H1 (cell line): ENCODE data around the gene UBTD2. TPM values are rescaled to one million over a fixed set of nuclear protein-coding genes. Genes with fewer than 3 reads are reported as not detected.

ENCODE experiments used
- CTCF ChIA-PET: fragments of 300-600 bp; sonication (Branson Sonifier 250); formaldehyde crosslinking; loops from one replicate; lab custom pipeline; 2021; ENCODE audit not compliant: partially characterized antibody; lab: Charles Lee
- POLR2A ChIA-PET: fragments of 300-600 bp; sonication (Branson Sonifier 250); formaldehyde crosslinking; loops from one replicate; lab custom pipeline; 2021; ENCODE audit warnings: inconsistent platforms; ENCODE audit not compliant: partially characterized antibody; lab: Charles Lee
- DNase-seq, 2 experiments: peaks; one replicate each; pipeline versions ENCODE4 v3.0.0 to v3.0.0-alpha.2; 2010 to 2022; ENCODE audit warnings: low spot score in 2 of 2, low read depth in 1 of 2, mixed read lengths in 1 of 2
- FAIRE-seq: peaks from 2 replicates; lab custom pipeline; 2011; peaks lifted over from hg19 to GRCh38; lab: Jason Lieb, UNC
- H2AFZ ChIP-seq: 2 replicates; pipeline ENCODE4 v1.8.1; 2012; ENCODE audit warnings: low read length, inconsistent platforms
- H2AK5ac ChIP-seq: 2 replicates; pipeline ENCODE4 v1.6.1; 2013; ENCODE audit warnings: low read depth, low read length
- H2BK120ac ChIP-seq: replicated peaks from 2 replicates; pipeline ENCODE3; 2013; ENCODE audit warnings: low read depth, low read length, inconsistent platforms
- H2BK12ac ChIP-seq: 2 replicates; pipeline ENCODE4 v1.6.1; 2013; ENCODE audit warnings: low read depth, low read length
- H2BK15ac ChIP-seq: 2 replicates; pipeline ENCODE4 v1.6.1; 2013; ENCODE audit warnings: low read length
- H2BK20ac ChIP-seq: 2 replicates; pipeline ENCODE4 v1.6.1; 2013; ENCODE audit warnings: low read length
- H2BK5ac ChIP-seq: 2 replicates; pipeline ENCODE4 v1.6.1; 2013; ENCODE audit warnings: low read depth, low read length
- H3K14ac ChIP-seq: 2 replicates; pipeline ENCODE4 v1.6.1; 2013; ENCODE audit warnings: inconsistent platforms; ENCODE audit not compliant: insufficient read length
- H3K18ac ChIP-seq: 2 replicates; pipeline ENCODE4 v1.6.1; 2013; ENCODE audit warnings: low read length; ENCODE audit errors: extremely low read depth
- H3K23ac ChIP-seq: 2 replicates; pipeline ENCODE4 v1.6.1; 2013; ENCODE audit warnings: inconsistent platforms; ENCODE audit not compliant: insufficient read length
- H3K23me2 ChIP-seq: 2 replicates; pipeline ENCODE4 v1.6.1; 2013; ENCODE audit warnings: low read depth, low read length
- H3K27ac ChIP-seq: 2 replicates; pipeline ENCODE4 v1.6.1; 2011; ENCODE audit warnings: low read depth, low read length, inconsistent platforms
- H3K27me3 ChIP-seq, 4 experiments: replicated peaks in 1 of 4; 1 replicate in 1 of 4; 2 replicates in 3 of 4; pipeline versions ENCODE4 v1.6.1 to v1.8.1; 2011 to 2013; ENCODE audit warnings: low read length in 3 of 4, mild to moderate bottlenecking in 3 of 4, inconsistent platforms in 2 of 4, mixed read lengths in 2 of 4, moderate library complexity in 1 of 4; ENCODE audit not compliant: control insufficient read depth in 3 of 4, insufficient read depth in 3 of 4; ENCODE audit errors: extremely low read depth in 1 of 4
- H3K36me3 ChIP-seq, 4 experiments: 2 replicates each; pipeline versions ENCODE4 v1.6.1 to v1.8.1; 2011 to 2013; ENCODE audit warnings: mild to moderate bottlenecking in 4 of 4, low read length in 3 of 4, moderate library complexity in 2 of 4, control low read depth in 1 of 4, inconsistent platforms in 1 of 4; ENCODE audit not compliant: insufficient read depth in 4 of 4, control insufficient read depth in 2 of 4
- H3K4ac ChIP-seq: replicated peaks from 2 replicates; pipeline ENCODE3; 2013; ENCODE audit warnings: low read length, low read depth, mixed read lengths, inconsistent platforms; ENCODE audit not compliant: insufficient read length
- H3K4me1 ChIP-seq, 4 experiments: replicated peaks in 1 of 4; 1 replicate in 1 of 4; 2 replicates in 3 of 4; pipeline versions ENCODE4 v1.6.1 to v1.8.1; 2011 to 2013; ENCODE audit warnings: low read length in 3 of 4, inconsistent platforms in 2 of 4, mixed read lengths in 1 of 4; ENCODE audit not compliant: insufficient read depth in 4 of 4, control insufficient read depth in 3 of 4
- H3K4me2 ChIP-seq, 2 experiments: 2 replicates each; pipeline versions ENCODE4 v1.6.1 to v1.8.1; 2011 to 2013; ENCODE audit warnings: low read depth in 2 of 2, low read length in 2 of 2, control low read depth in 1 of 2, inconsistent platforms in 1 of 2, mild to moderate bottlenecking in 1 of 2; ENCODE audit not compliant: insufficient read depth in 1 of 2
- H3K4me3 ChIP-seq, 4 experiments: fragments of 200-600, 300-600 bp in 1 of 4; sonication (generic), shearing (Covaris generic), sonication (Bioruptor Twin) in 1 of 4; 2 replicates each; pipeline versions ENCODE4 v1.5.1 to v1.8.1; 2011 to 2016; ENCODE audit warnings: low read length in 4 of 4, low read depth in 3 of 4, control low read depth in 2 of 4, inconsistent platforms in 2 of 4, mild to moderate bottlenecking in 2 of 4, mixed read lengths in 1 of 4, moderate library complexity in 1 of 4; ENCODE audit not compliant: insufficient read depth in 2 of 4; ENCODE audit errors: extremely low read depth in 1 of 4
- H3K56ac ChIP-seq: replicated peaks from 2 replicates; pipeline ENCODE3; 2013; ENCODE audit warnings: low read depth, mild to moderate bottlenecking, mixed read lengths, low read length, inconsistent platforms; ENCODE audit not compliant: insufficient read length
- H3K79me1 ChIP-seq: 2 replicates; pipeline ENCODE4 v1.6.1; 2013; ENCODE audit warnings: low read depth, low read length, control low read depth
- H3K79me2 ChIP-seq, 2 experiments: 2 replicates each; pipeline versions ENCODE4 v1.6.1 to v1.8.1; 2012 to 2013; ENCODE audit warnings: low read length in 2 of 2, mild to moderate bottlenecking in 2 of 2, inconsistent platforms in 1 of 2; ENCODE audit not compliant: insufficient read depth in 2 of 2, control insufficient read depth in 1 of 2
- H3K9ac ChIP-seq, 4 experiments: replicated peaks in 1 of 4; 1 replicate in 1 of 4; 2 replicates in 3 of 4; pipeline versions ENCODE4 v1.6.1 to v1.8.1; 2011 to 2013; ENCODE audit warnings: low read depth in 3 of 4, low read length in 3 of 4, control low read depth in 2 of 4, mild to moderate bottlenecking in 2 of 4, moderate library complexity in 2 of 4, inconsistent platforms in 1 of 4; ENCODE audit errors: extremely low read depth in 1 of 4
- H3K9me3 ChIP-seq, 2 experiments: 2 replicates each; pipeline versions ENCODE4 v1.6.1 to v1.8.1; 2012 to 2013; ENCODE audit warnings: mild to moderate bottlenecking in 2 of 2, moderate library complexity in 2 of 2, control low read depth in 1 of 2, inconsistent platforms in 1 of 2, low read depth in 1 of 2, low read length in 1 of 2, mixed read lengths in 1 of 2; ENCODE audit not compliant: insufficient read depth in 2 of 2
- H4K20me1 ChIP-seq, 2 experiments: replicated peaks in 1 of 2; 2 replicates each; pipeline versions ENCODE3 to v1.8.1; 2011 to 2013; ENCODE audit warnings: inconsistent platforms in 2 of 2, low read length in 2 of 2, mild to moderate bottlenecking in 1 of 2; ENCODE audit not compliant: insufficient read depth in 2 of 2, control insufficient read depth in 1 of 2
- H4K5ac ChIP-seq: 2 replicates; pipeline ENCODE4 v1.6.1; 2013; ENCODE audit warnings: low read length, low read depth, mixed read lengths, inconsistent platforms; ENCODE audit not compliant: insufficient read length
- H4K8ac ChIP-seq: 2 replicates; pipeline ENCODE4 v1.8.0; 2013; ENCODE audit warnings: mild to moderate bottlenecking, moderate library complexity, low read length, inconsistent platforms; ENCODE audit not compliant: insufficient read depth; ENCODE audit errors: extremely low read depth
- H4K91ac ChIP-seq: replicated peaks from 2 replicates; pipeline ENCODE3; 2013; ENCODE audit warnings: low read length, mixed read lengths, inconsistent platforms; ENCODE audit not compliant: insufficient read length
- ASH2L ChIP-seq: fragments of 200-600, 300-600 bp; sonication (generic); IDR thresholded peaks from one replicate; pipeline ENCODE4 v1.7.1; 2017; ENCODE audit warnings: low read length
- BRCA1 ChIP-seq: IDR thresholded peaks from 2 replicates; pipeline ENCODE4 v1.6.1; 2012; ENCODE audit warnings: low read depth, low read length, improper control_type of control experiment
- HDAC6 ChIP-seq: IDR thresholded peaks from one replicate; pipeline ENCODE4 v1.7.1; 2012; ENCODE audit warnings: low read depth, mild to moderate bottlenecking, inconsistent platforms, low read length, moderate library complexity
- JUN ChIP-seq: IDR thresholded peaks from 2 replicates; pipeline ENCODE4 v1.6.1; 2011; ENCODE audit warnings: low read depth, mild to moderate bottlenecking, improper control_type of control experiment, low read length
- KDM1A ChIP-seq: fragments of 200-600, 300-600 bp; sonication (generic); IDR thresholded peaks from 2 replicates; pipeline ENCODE4 v1.7.1; 2016; ENCODE audit warnings: mild to moderate bottlenecking, low read length, borderline replicate concordance
- KDM4A ChIP-seq: IDR thresholded peaks from one replicate; pipeline ENCODE4 v1.7.1; 2012; ENCODE audit warnings: low read depth, mild to moderate bottlenecking, moderate library complexity, low read length, inconsistent platforms; ENCODE audit not compliant: severe bottlenecking
- NRF1 ChIP-seq: IDR thresholded peaks from 2 replicates; pipeline ENCODE4 v1.6.1; 2011; ENCODE audit warnings: mild to moderate bottlenecking, low read depth, low read length, improper control_type of control experiment
- RBBP5 ChIP-seq: IDR thresholded peaks from 2 replicates; pipeline ENCODE4 v1.7.1; 2012; ENCODE audit warnings: low read depth, mild to moderate bottlenecking, inconsistent platforms, low read length, moderate library complexity, borderline replicate concordance
- SIN3A ChIP-seq, 2 experiments: IDR thresholded peaks in 1 of 2; conservative IDR thresholded peaks in 1 of 2; 2 replicates each; pipeline ENCODE4 v1.6.1; 2011 to 2012; ENCODE audit warnings: low read length in 2 of 2, improper control_type of control experiment in 1 of 2, low read depth in 1 of 2, mild to moderate bottlenecking in 1 of 2
- SIX5 ChIP-seq: IDR thresholded peaks from 2 replicates; pipeline ENCODE4 v1.6.1; 2011; ENCODE audit warnings: mild to moderate bottlenecking, low read depth, low read length
- SP4 ChIP-seq: IDR thresholded peaks from 2 replicates; pipeline ENCODE4 v1.6.1; 2012; ENCODE audit warnings: low read length, inconsistent platforms
- ZNF274 ChIP-seq: IDR thresholded peaks from 2 replicates; pipeline ENCODE4 v1.7.0; 2012; ENCODE audit warnings: low read length, borderline replicate concordance; ENCODE audit errors: extremely low read depth
- polyA plus RNA-seq, 7 experiments: library from polyadenylated mRNA; depleted of rRNA in 3 of 7; stranded (reverse) in 5 of 7; unstranded in 2 of 7; fragments of >200 nt in 5 of 7; fragments of 200-250 nt in 2 of 7; gene quantifications; 1 replicate in 5 of 7; 2 replicates in 1 of 7; 4 replicates in 1 of 7; pipeline versions ENCODE4 v1.2.1 to v1.2.3, GENCODE V29; 2011 to 2013; ENCODE audit warnings: missing spikeins in 2 of 7, mixed read lengths in 2 of 7
- total RNA-seq: library from RNA; stranded (reverse); fragmentation: NEBNext Ultra II Directional; extraction: Animal tissue kit (Norgen Biotek cat#: 25700); gene quantifications from 2 replicates; pipeline ENCODE4 v1.2.1, GENCODE V29; 2021
- TF ChIP-seq, protein P1 (sequence below): IDR thresholded peaks from 2 replicates; pipeline ENCODE4 v1.6.1; 2012; ENCODE audit warnings: inconsistent platforms
- TF ChIP-seq, protein P2 (sequence below): IDR thresholded peaks from 2 replicates; pipeline ENCODE4 v1.6.1; 2011; ENCODE audit warnings: low read length, improper control_type of control experiment

The UBTD2 gene
- total and polyA plus RNA-seq, 2 of the 8 experiments (the other 6 are each of a cell fraction or from before 2014, with no cell fraction given): 14.5 to 39.2 TPM

DNA sequence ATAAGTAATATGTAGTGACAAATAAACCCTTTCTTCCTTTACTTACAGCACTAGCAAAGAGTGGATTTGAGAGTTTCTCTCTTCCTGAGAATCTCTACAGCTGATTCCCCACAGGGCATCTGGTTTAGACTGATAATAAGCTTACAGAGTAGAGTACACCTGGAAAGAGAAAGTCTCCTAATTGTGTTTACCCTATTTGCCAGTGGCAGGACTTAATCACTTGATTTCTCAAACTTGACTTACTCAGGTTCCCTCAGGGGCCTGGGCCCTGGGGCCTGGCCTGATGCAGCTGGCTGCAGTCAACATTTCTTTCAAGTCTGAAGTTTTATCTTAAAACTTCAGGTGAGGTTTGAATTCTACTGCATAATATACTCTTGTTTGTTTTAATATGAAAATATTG, 38.0 kb upstream of the UBTD2 start:
- no peaks in the 10 kb centered on the region for H3K9me3 ChIP-seq
- H3K4me1 ChIP-seq: no peaks in the 10 kb centered on the region
- no peaks in the 10 kb centered on the region for H3K27me3 ChIP-seq
- no peak overlapping the region for H3K56ac ChIP-seq
- no peaks in the 10 kb centered on the region for H3K36me3 ChIP-seq
- FAIRE-seq: no peak
- no peak overlapping the region for H2BK15ac ChIP-seq
- no peaks in the 10 kb centered on the region; the same call in 1 of the 2 replicates for H3K23me2 ChIP-seq
- H3K79me1 ChIP-seq: no peaks in the 10 kb centered on the region
- no peak overlapping the region for H3K4me2 ChIP-seq
- no peak overlapping the region for H3K9ac ChIP-seq
- no peak overlapping the region for H2BK12ac ChIP-seq
- no peak overlapping the region for H2AFZ ChIP-seq
- no peak overlapping the region for H3K18ac ChIP-seq
- ChIA-PET POLR2A (no interaction called here), CTCF (interaction anchor here (0.7 to 1.5 kb wide), 3 partner anchors 13 to 36 kb away, joined by 3 to 7 read pairs (median 4); no protein-coding TSS in a partner anchor)
- TF ChIP-seq SIX5: no peak
- TF ChIP-seq, protein P1, sequence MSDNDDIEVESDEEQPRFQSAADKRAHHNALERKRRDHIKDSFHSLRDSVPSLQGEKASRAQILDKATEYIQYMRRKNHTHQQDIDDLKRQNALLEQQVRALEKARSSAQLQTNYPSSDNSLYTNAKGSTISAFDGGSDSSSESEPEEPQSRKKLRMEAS: no peak
- TF ChIP-seq BRCA1: no peak
- TF ChIP-seq ZNF274: no peak
- TF ChIP-seq HDAC6: no peak
- no peak for TF ChIP-seq JUN
- TF ChIP-seq KDM1A: no peak
- no peak for TF ChIP-seq RBBP5
- TF ChIP-seq SIN3A (conservative IDR thresholded peaks at IDR 0.05 in 1 of 2, IDR thresholded peaks at IDR 0.05 in 1 of 2; ENCODE audit: low read depth in 1 of 2, low read length in 2 of 2): no peak
- no peak for TF ChIP-seq NRF1
- no peak for TF ChIP-seq KDM4A
- TF ChIP-seq SP4: no peak
- TF ChIP-seq ASH2L: no peak
- TF ChIP-seq, protein P2, sequence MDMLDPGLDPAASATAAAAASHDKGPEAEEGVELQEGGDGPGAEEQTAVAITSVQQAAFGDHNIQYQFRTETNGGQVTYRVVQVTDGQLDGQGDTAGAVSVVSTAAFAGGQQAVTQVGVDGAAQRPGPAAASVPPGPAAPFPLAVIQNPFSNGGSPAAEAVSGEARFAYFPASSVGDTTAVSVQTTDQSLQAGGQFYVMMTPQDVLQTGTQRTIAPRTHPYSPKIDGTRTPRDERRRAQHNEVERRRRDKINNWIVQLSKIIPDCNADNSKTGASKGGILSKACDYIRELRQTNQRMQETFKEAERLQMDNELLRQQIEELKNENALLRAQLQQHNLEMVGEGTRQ: no peak
- DNase-seq: no peak
- H3K27ac ChIP-seq: no peak overlapping the region
- no peak overlapping the region for H3K4me3 ChIP-seq
- no peak overlapping the region for H3K14ac ChIP-seq
- H2BK120ac ChIP-seq: no peak overlapping the region
- no peak overlapping the region for H3K23ac ChIP-seq
- H4K8ac ChIP-seq: no peak overlapping the region
- H3K79me2 ChIP-seq: no peaks in the 10 kb centered on the region
- H2BK5ac ChIP-seq: no peak overlapping the region
- no peaks in the 10 kb centered on the region for H4K20me1 ChIP-seq
- H2BK20ac ChIP-seq: no peak overlapping the region
- no peak overlapping the region for H4K91ac ChIP-seq
- H3K4ac ChIP-seq: no peak overlapping the region
- H4K5ac ChIP-seq: no peak overlapping the region
- no peak overlapping the region for H2AK5ac ChIP-seq
